ENCODE results near the gene IQCF5.

DNA sequence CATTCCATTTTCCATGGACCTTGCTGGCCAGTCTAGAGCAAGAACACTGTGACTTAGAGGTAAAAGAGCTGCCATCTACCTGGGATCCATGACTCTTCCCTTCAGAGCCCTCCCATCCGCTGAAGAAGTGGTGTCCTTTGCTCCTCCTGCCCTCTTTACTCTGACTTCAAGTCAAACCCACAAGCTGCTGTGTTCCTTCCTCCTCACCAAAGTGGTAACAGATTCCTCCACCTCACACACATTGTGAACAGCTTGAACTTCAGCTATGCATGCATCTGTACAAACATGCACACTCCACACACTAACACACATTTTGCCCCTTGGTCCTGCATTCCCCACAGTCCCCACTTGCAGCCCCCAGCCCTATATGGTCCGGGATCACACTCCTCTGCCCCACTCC is 990 bp downstream of the IQCF5 start:
- TF ChIP-seq POLR2A (IDR thresholded peaks at IDR 0.05), result no peak
- TF ChIP-seq, protein P1, sequence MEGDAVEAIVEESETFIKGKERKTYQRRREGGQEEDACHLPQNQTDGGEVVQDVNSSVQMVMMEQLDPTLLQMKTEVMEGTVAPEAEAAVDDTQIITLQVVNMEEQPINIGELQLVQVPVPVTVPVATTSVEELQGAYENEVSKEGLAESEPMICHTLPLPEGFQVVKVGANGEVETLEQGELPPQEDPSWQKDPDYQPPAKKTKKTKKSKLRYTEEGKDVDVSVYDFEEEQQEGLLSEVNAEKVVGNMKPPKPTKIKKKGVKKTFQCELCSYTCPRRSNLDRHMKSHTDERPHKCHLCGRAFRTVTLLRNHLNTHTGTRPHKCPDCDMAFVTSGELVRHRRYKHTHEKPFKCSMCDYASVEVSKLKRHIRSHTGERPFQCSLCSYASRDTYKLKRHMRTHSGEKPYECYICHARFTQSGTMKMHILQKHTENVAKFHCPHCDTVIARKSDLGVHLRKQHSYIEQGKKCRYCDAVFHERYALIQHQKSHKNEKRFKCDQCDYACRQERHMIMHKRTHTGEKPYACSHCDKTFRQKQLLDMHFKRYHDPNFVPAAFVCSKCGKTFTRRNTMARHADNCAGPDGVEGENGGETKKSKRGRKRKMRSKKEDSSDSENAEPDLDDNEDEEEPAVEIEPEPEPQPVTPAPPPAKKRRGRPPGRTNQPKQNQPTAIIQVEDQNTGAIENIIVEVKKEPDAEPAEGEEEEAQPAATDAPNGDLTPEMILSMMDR (IDR thresholded peaks at IDR 0.05), result no peak
- TF ChIP-seq POLR2AphosphoS5 (IDR thresholded peaks at IDR 0.05), result no peak
